Regular cardiac myocyte (primary cell): ENCODE measurements around the gene DAAM1. TPM values are rescaled to one million over a fixed set of nuclear protein-coding genes. Genes with fewer than 3 reads are reported as not detected.

ENCODE experiments used
- total RNA-seq: library from RNA; depleted of rRNA; stranded (reverse); fragments of >200 nt; gene quantifications from 2 replicates; pipeline ENCODE4 v1.2.3, GENCODE V29; 2014

The DAAM1 gene
- total RNA-seq, result 27.0 and 27.6 TPM in 2 replicates

GRCh38 chr14:59188461-59189090 lies at the start of gene DAAM1:
TSS of gene DAAM1 (plus strand) at chr14:59188667. CDS start at chr14:59263478, 74,811 bp downstream.

